ENCODE measurements around the gene COL23A1. TPM values are rescaled to one million over a fixed set of nuclear protein-coding genes. Genes with fewer than 3 reads are reported as not detected.

The COL23A1 gene
- total and polyA plus RNA-seq, 2 donors (not counting 1 experiment from before 2014, with no cell fraction given) = 0.20 TPM; not detected in 1

- H3K36me3 ChIP-seq (replicated peaks in 1 of 2; ENCODE audit: control extremely low read depth in 1 of 2, control insufficient read depth in 1 of 2, extremely low read depth in 1 of 2, insufficient read depth in 2 of 2, low read length in 1 of 2) = no peaks in the 10 kb centered on the region
- DNase-seq (no peak), ATAC-seq (ENCODE audit: low read depth) (no peak)
- no peak for TF ChIP-seq CTCF (IDR thresholded peaks at IDR 0.05)
- no peak for TF ChIP-seq EZH2 (IDR thresholded peaks at IDR 0.05; ENCODE audit: borderline replicate concordance, insufficient read depth, low read depth, low read length, poor library complexity, severe bottlenecking)
- WGBS (ENCODE audit: insufficient coverage) = 91% methylated on average over 7 of the region's 7 CpGs
- ChIA-PET POLR2A (no interaction called here), CTCF (no interaction called here)
- peaks cover 37% of the 10 kb centered on the region for H3K27me3 Mint-ChIP-seq
- no peaks in the 10 kb centered on the region for H3K79me2 ChIP-seq (ENCODE audit: control insufficient read depth, insufficient read depth, low read length)
- peaks cover 0 to 11% (median 3%) of the 10 kb centered on the region in 4 experiments for H3K27me3 ChIP-seq (replicated peaks in 1 of 4; ENCODE audit: control extremely low read depth in 1 of 4, control insufficient read depth in 3 of 4, insufficient read depth in 4 of 4, low read length in 3 of 4)
- H2AFZ ChIP-seq (ENCODE audit: insufficient read depth, low read depth, low read length, poor library complexity, severe bottlenecking) = no peak overlapping the region
- H3K4me2 ChIP-seq (replicated peaks; ENCODE audit: low read depth, low read length, poor library complexity, severe bottlenecking) = no peak overlapping the region
- intact Hi-C loops (cut with micrococcal nuclease) = no loop called here
- peaks cover under 1% of the 10 kb centered on the region for H3K9me3 Mint-ChIP-seq (ENCODE audit: insufficient read depth)
- H3K27ac ChIP-seq (ENCODE audit: low read length in 2 of 2) = no peak overlapping the region
- H3K9ac ChIP-seq (ENCODE audit: low read length) = no peak overlapping the region
- no peaks in the 10 kb centered on the region for H3K4me1 ChIP-seq (ENCODE audit: control insufficient read depth in 2 of 2, insufficient read depth in 2 of 2, low read length in 2 of 2)
- H3K4me3 ChIP-seq (ENCODE audit: control extremely low read depth in 1 of 5, extremely low read depth in 1 of 5, insufficient read depth in 1 of 5, low read depth in 2 of 5, low read length in 4 of 5) = no peak overlapping the region
- H3K4me3 Mint-ChIP-seq = no peak overlapping the region
- peaks cover 0 to 11% (median 0%) of the 10 kb centered on the region in 3 donors for H3K9me3 ChIP-seq (ENCODE audit: control extremely low read depth in 1 of 3, control insufficient read depth in 2 of 3, insufficient read depth in 1 of 3, low read length in 2 of 3)
- H3K4me1 Mint-ChIP-seq = no peaks in the 10 kb centered on the region
- H4K20me1 ChIP-seq (ENCODE audit: control insufficient read depth, insufficient read depth, low read length, poor library complexity, severe bottlenecking) = no peaks in the 10 kb centered on the region
- no peak overlapping the region for H3K27ac Mint-ChIP-seq
These were observed 12.2 kb downstream of the COL23A1 start for GRCh38 chr5:178577944-178578343.

- no peaks in the 10 kb centered on the region for H3K4me1 Mint-ChIP-seq
- ATAC-seq (ENCODE audit: low read depth) (no peak), DNase-seq (no peak)
- peaks cover 0 to 13% (median 0%) of the 10 kb centered on the region in 3 donors for H3K9me3 ChIP-seq (ENCODE audit: control extremely low read depth in 1 of 3, control insufficient read depth in 2 of 3, insufficient read depth in 1 of 3, low read length in 2 of 3)
- no peak overlapping the region for H3K4me2 ChIP-seq (replicated peaks; ENCODE audit: low read depth, low read length, poor library complexity, severe bottlenecking)
- peaks cover 5% of the 10 kb centered on the region for H3K9me3 Mint-ChIP-seq (ENCODE audit: insufficient read depth)
- TF ChIP-seq EZH2 (IDR thresholded peaks at IDR 0.05; ENCODE audit: borderline replicate concordance, insufficient read depth, low read depth, low read length, poor library complexity, severe bottlenecking) (no peak), CTCF (IDR thresholded peaks at IDR 0.05) (no peak)
- no peak overlapping the region for H3K9ac ChIP-seq (ENCODE audit: low read length)
- intact Hi-C loops (cut with micrococcal nuclease) = no loop called here
- no peaks in the 10 kb centered on the region for H3K79me2 ChIP-seq (ENCODE audit: control insufficient read depth, insufficient read depth, low read length)
- no peak overlapping the region for H3K27ac ChIP-seq (ENCODE audit: low read length in 2 of 2)
- no peaks in the 10 kb centered on the region for H3K4me1 ChIP-seq (ENCODE audit: control insufficient read depth in 2 of 2, insufficient read depth in 2 of 2, low read length in 2 of 2)
- H3K4me3 Mint-ChIP-seq = no peak overlapping the region
- H3K27ac Mint-ChIP-seq = no peak overlapping the region
- ChIA-PET CTCF (no interaction called here), POLR2A (no interaction called here)
- H3K36me3 ChIP-seq (replicated peaks in 1 of 2; ENCODE audit: control extremely low read depth in 1 of 2, control insufficient read depth in 1 of 2, extremely low read depth in 1 of 2, insufficient read depth in 2 of 2, low read length in 1 of 2) = no peaks in the 10 kb centered on the region
- no peak overlapping the region for H2AFZ ChIP-seq (ENCODE audit: insufficient read depth, low read depth, low read length, poor library complexity, severe bottlenecking)
- H4K20me1 ChIP-seq (ENCODE audit: control insufficient read depth, insufficient read depth, low read length, poor library complexity, severe bottlenecking) = no peaks in the 10 kb centered on the region
- WGBS (ENCODE audit: insufficient coverage) = 26% methylated on average over 31 of the region's 31 CpGs
- H3K27me3 ChIP-seq (replicated peaks in 1 of 4; ENCODE audit: control extremely low read depth in 1 of 4, control insufficient read depth in 3 of 4, insufficient read depth in 4 of 4, low read length in 3 of 4) = peaks cover 0 to 11% (median 4%) of the 10 kb centered on the region in 4 experiments
- H3K4me3 ChIP-seq (ENCODE audit: control extremely low read depth in 1 of 5, extremely low read depth in 1 of 5, insufficient read depth in 1 of 5, low read depth in 2 of 5, low read length in 4 of 5) = no peak overlapping the region
- peaks cover 41% of the 10 kb centered on the region for H3K27me3 Mint-ChIP-seq
These were observed 12.8 kb downstream of the COL23A1 start for GRCh38 chr5:178577376-178577839.

Measured in B cell (primary cell).